HL-60 (cell line): ENCODE results near the gene C1orf226.

ENCODE experiments used
- CTCF ChIP-seq: IDR thresholded peaks from one replicate; pipeline ENCODE4 v1.5.1; 2011; ENCODE audit warnings: low read length, control low read depth, inconsistent platforms; ENCODE audit not compliant: insufficient read depth
- GABPA ChIP-seq: IDR thresholded peaks from 2 replicates; pipeline ENCODE4 v1.6.1; 2012; ENCODE audit warnings: low read depth
- POLR2AphosphoS5 ChIP-seq: IDR thresholded peaks from 2 replicates; pipeline ENCODE4 v1.6.1; 2012; ENCODE audit warnings: low read depth
- SPI1 ChIP-seq: IDR thresholded peaks from 2 replicates; pipeline ENCODE4 v1.6.1; 2012; ENCODE audit warnings: low read depth, mild to moderate bottlenecking, borderline replicate concordance

DNA sequence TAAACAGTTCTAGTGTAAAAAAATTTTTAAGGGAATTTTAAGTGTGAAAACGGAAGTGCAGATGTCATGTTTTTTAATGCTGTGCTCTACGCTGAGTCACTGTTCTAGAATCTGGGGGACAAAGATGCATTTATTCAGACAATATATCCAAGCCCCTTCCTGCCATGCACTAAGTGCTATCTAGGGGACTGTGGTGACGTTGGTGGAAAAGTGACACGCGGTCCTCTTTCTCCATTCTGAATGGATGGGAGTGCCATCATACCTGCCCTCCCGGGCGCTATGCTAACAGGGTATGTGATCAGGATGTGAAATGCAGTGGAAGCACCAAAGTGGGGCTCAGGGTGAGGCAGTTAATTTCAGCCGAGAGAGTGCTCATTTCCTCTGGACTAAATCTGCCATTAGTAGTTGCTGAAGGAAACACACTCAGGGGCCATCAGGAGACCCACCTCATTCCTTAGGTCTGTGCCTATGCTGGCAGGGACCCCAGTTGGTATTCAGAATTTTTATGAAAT lies 6.6 kb downstream of the C1orf226 start:
- TF ChIP-seq CTCF (no peak), POLR2AphosphoS5 (no peak), GABPA (no peak), SPI1 (no peak)
